Right ventricle myocardium superior (tissue), 1 donor: ENCODE data around the gene BDNF. TPM values are rescaled to one million over a fixed set of nuclear protein-coding genes. Genes with fewer than 3 reads are reported as not detected.
A peak's percentile ranks its signal among the peaks of the same experiment; 100 is the strongest.

ENCODE experiments used
- ATAC-seq: fragments of 200-7000 bp; cut with Tn5 transposase; one replicate; pipeline ENCODE4 v1.9.1; 2020; ENCODE audit warnings: mild to moderate bottlenecking; ENCODE audit not compliant: poor library complexity
- DNase-seq: peaks from one replicate; pipeline ENCODE4 v3.0.0-alpha.2; 2020
- intact Hi-C: fragments of 100-400 bp; cut with DNase I; formaldehyde crosslinking; loops from one replicate; pipeline ENCODE4 v1.11.2; 2022
- total RNA-seq: library from RNA; stranded (reverse); fragmentation: NEBNext Ultra II Directional; extraction: Animal tissue kit (Norgen Biotek cat#: 25700); gene quantifications from one replicate; pipeline ENCODE4 v1.2.1, GENCODE V29; 2021
- donor health status: DM: no; HTN: yes; CAD: no; lungs with severe emphysema.

Gene BDNF
- total RNA-seq, 1 donor from 2014 or later: 4.0 TPM

GRCh38 chr11:27711725-27712124, 11.5 kb upstream of the BDNF start:
- intact Hi-C loops: no loop called here

DNA sequence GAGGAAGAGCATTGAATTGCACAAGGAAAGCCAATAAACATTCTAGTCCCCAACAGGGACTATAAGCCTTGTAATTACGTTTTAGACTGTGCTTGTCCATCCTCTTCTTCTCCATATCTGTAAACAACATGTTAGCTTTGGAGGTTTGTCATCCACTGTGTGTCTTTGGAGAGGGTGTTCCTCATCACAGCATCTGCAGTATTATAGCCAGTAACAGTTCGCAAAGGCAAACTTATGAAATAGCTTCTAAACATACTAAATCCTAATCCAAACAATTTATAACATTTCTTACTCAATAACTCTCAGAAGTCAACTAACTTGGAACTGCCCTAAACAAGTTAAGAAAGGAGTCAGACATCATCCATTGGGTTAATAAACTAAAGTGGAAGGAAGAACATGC, 10.3 kb upstream of the BDNF start:
- DNase-seq (no peak), ATAC-seq (no peak)
- intact Hi-C loops: no loop called here

More at GRCh38 chr11:27711725-27712124, 11.5 kb upstream of the BDNF start:
- ATAC-seq (no peak), DNase-seq (no peak)

DNA sequence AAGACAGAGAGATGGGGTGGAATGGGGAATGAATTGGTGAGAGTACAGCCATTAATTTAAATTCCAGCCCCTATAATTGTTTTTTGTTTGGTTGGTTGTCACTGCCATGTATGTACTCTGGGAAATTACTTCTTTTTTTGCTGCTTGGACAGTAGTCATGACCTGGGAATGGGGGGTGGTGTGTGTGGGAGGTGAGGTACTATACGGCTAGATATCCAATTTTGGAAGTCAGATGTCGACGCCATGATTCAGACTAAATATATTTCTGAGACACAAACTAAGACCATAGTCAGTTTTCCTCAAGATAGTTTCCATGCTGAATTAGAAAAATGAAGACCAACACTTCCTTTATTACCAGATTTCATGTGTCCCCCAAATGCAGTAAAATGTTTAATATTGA, 7.4 kb upstream of the BDNF start:
- no peak for ATAC-seq
- intact Hi-C loops: loop anchor here (5.0 kb wide), 1 partner anchor 820 kb away; no protein-coding TSS in a partner anchor

DNA sequence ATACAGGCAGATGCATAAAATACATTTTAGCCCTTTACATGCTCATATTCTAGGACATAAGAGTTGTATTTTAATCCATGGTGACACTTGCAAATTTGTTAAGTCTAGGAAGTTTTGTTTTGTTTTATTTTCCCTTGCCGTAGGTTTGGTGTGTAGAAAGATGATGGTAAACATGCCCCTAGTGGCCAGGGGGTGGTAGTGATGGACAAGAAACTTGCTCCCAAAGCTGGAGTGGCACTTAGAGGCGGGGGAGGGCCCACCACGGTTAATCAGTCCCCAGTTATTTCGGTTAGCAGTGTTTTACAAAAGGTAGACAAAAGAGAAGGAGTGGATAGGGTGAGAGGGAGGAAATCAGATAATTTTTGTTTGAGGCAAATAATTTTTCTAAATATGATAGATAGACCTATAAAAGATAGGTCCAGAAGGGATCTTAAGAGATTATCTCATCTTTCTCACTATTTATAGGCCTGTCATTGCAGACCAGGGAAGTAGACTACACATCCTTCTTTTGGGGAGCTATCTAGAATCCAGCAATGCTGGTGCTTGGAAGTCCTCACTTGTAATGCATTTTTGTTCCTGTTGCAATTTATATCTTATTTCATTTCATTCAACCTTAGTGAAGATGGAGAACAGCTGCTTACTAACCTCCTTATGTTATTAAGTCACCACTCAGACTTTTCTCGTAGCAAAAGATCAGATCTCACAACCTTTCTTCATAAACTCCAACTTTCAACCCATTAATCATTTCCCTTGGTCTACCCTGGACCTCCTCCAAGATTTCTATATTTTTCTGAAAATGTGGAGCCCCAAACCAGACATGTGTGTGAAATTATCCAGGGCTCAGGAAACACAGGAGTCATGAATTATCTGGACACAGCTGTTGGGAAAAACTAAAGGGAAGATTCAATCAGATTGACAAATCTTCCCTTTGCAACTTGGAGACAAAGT, 5.9 kb upstream of the BDNF start:
- ATAC-seq (peak; percentile 54), DNase-seq (no peak)
- intact Hi-C loops: loop anchor here (5.0 kb wide), 1 partner anchor 821 kb away; no protein-coding TSS in a partner anchor

More for the DNA sequence above, 7.4 kb upstream of the BDNF start:
- no peak for DNase-seq

DNA sequence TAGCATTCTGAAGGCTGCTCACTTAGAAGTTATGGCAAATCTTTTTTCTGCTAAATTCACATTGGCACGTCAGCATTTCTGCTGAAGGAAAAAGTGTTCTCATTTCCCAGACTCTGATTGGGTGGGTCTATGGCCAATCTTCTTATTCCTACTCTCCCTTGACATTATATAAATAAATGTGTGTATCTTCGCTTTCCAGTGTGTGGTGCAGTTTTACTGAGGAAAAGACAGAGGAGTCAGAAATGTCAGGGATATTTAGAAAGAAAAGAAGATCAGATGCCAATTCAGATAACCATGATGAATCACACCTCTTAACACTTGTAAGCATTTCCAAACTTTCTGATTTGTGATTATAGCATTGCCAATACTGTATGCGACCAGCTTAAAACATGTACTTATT, 3.2 kb upstream of the BDNF start:
- intact Hi-C loops: no loop called here
- no peak for DNase-seq
- no peak for ATAC-seq

DNA sequence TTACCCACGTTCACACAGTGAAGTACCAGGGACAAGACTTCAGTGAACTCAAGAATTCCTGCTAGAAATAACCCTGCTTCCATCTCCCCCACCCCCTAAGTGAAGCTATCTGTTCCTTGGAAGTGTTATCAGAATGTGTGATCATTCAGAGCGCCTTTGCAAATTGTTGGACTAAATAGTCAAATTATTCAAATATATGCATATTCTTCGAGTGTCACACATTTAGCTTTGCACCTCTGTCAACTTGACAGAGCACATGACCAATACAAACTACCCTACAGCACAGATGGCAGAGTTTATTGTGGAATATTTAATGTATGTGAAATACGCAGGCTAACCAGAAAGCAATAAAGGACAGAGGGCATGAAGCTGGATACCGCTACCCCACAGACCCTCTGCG, 2.6 kb upstream of the BDNF start:
- DNase-seq (no peak), ATAC-seq (no peak)
- intact Hi-C loops: no loop called here

- intact Hi-C loops: no loop called here
- peak; percentile 57 for DNase-seq
- peak; percentile 69 for ATAC-seq
Measured at GRCh38 chr11:27701355-27702105, 1.3 kb upstream of the BDNF start.

DNA sequence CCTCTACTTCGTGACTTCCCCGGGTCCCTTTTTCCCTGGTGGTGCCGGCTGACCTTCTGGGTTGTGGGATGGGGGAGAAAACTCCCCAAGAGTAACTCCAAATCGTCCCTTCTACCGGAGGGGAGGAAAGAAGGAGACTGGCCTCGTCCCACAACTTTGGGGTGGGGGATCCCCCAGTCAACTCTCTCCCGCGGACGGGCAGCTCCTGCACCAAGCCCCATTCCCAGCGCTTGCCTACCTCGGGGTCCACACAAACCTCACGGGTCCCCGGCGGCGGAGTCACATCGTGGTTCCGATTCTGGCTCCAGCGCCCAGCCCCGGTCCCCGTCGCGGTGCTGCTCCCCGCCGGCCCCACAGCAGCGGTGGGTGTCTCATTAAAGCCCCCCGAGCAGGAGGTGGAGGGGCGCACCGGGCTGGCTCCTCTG, 317 bp downstream of the BDNF start:
- ATAC-seq (no peak), DNase-seq (no peak)
- intact Hi-C loops: loop anchor here (5.0 kb wide), 2 partner anchors 832 to 997 kb away; no protein-coding TSS in a partner anchor

GRCh38 chr11:27699242-27699925, 871 bp downstream of the BDNF start:
- intact Hi-C loops: loop anchor here (5.0 kb wide), 2 partner anchors 833 to 998 kb away; no protein-coding TSS in a partner anchor
- DNase-seq: no peak
- peak; percentile 13 for ATAC-seq

GRCh38 chr11:27698872-27699241, 1.4 kb downstream of the BDNF start:
- intact Hi-C loops: loop anchor here (5.0 kb wide), 2 partner anchors 833 to 998 kb away; no protein-coding TSS in a partner anchor
- ATAC-seq (peak; percentile 93), DNase-seq (peak; percentile 83)

DNA sequence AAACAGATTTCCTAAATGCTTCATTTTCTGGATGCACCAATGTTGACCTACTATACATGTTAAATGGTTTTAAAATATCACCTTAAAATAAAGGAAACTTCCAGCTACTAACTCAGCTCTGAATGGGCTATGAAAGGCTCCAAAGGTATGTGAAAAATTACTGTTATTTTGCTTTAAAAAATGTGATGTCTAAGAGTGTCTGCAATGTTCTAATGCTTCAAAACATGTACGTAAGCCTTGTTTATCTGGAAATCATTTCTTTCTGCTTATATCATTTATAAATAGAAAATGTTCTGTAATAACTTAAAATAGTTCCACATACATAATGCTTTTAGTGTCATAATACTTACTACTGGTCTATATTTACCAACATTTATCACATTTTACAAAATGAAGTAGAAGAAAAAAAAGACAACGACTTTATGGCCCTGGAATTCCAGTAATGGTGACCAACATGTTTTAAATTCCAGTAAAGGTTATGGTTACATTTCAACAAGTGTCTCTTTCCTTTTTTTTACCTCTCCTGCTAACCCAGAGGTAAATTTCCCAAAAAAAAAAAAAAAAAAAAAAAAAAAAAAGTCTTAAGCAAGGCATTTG, 2.5 kb downstream of the BDNF start:
- no peak for ATAC-seq
- intact Hi-C loops: loop anchor here (5.0 kb wide), 2 partner anchors 835 to 1000 kb away; no protein-coding TSS in a partner anchor
- DNase-seq: no peak

DNA sequence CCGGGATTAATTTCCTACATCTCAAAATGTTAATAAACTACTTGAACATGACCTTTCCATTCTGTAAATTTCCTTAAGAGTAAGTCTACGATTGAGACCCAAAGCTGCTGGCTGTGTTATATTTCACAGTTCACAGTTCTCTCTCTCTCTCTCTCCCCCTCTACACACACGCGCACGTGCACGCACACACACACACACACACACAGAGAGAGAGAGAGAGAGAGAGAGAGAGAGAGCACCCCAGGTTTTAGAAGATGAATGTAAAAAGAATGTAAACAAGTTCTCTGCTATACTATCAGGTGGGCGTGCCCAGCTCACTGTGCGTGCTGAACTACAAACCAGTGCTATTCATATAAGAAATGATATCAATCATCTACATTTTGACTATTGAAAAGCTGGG, 3.3 kb downstream of the BDNF start:
- DNase-seq (no peak), ATAC-seq (no peak)
- intact Hi-C loops: loop anchor here (5.0 kb wide), 2 partner anchors 835 to 1000 kb away; no protein-coding TSS in a partner anchor

DNA sequence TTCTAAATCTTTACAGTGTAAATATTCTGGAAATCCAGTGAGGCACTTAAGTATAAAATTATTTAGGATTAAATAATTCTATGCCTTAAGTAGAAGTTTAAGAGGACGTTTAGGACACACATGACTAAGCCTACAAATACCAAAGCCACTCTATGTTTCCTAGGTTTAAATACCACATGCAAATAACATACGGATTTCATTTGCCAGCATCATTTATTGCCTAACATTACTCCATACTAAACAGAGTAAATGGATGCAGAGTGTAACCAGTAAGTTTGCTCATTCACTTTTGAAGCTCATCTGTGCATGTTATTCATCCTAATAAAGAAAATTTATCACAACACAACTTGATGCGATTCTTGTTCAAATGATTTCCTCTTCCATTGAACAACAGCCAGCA, 4.1 kb downstream of the BDNF start:
- DNase-seq (no peak), ATAC-seq (no peak)
- intact Hi-C loops: loop anchor here (5.0 kb wide), 2 partner anchors 836 to 1001 kb away; no protein-coding TSS in a partner anchor

- no peak for ATAC-seq
Measured at GRCh38 chr11:27694992-27695391, 5.3 kb downstream of the BDNF start.

GRCh38 chr11:27693398-27693797, 6.9 kb downstream of the BDNF start:
- ATAC-seq: no peak
- intact Hi-C loops: no loop called here
- no peak for DNase-seq

More at GRCh38 chr11:27694992-27695391, 5.3 kb downstream of the BDNF start:
- intact Hi-C loops: loop anchor here (5.0 kb wide), 2 partner anchors 837 to 1002 kb away; no protein-coding TSS in a partner anchor
- DNase-seq: no peak

GRCh38 chr11:27692781-27693180, 7.5 kb downstream of the BDNF start:
- intact Hi-C loops: no loop called here
- ATAC-seq: no peak
- DNase-seq: no peak

- intact Hi-C loops: no loop called here
- ATAC-seq (no peak), DNase-seq (no peak)
Measured at GRCh38 chr11:27688076-27688475, 12.2 kb downstream of the BDNF start.

GRCh38 chr11:27681664-27682063, 18.6 kb downstream of the BDNF start:
- intact Hi-C loops: no loop called here

More at GRCh38 chr11:27681664-27682063, 18.6 kb downstream of the BDNF start:
- no peak for DNase-seq
- ATAC-seq: peak; percentile 88
